Astrocyte (in vitro differentiated cells and primary cell): ENCODE data around the gene WT1. TPM values are rescaled to one million over a fixed set of nuclear protein-coding genes. Genes with fewer than 3 reads are reported as not detected.

Source experiments
- DNase-seq: peaks from one replicate; pipeline ENCODE4 v3.0.0-alpha.2; 2010; ENCODE audit warnings: low read depth
- FAIRE-seq: peaks from 2 replicates; lab custom pipeline; 2011; peaks lifted over from hg19 to GRCh38; lab: Jason Lieb, UNC
- H2AFZ ChIP-seq: 2 replicates; pipeline ENCODE4 v1.6.0; 2012; ENCODE audit warnings: low read depth, low read length, inconsistent platforms
- H3K27ac ChIP-seq: 2 replicates; pipeline ENCODE4 v1.5.1; 2011; ENCODE audit warnings: low read depth, low read length, inconsistent platforms
- H3K27me3 ChIP-seq: 2 replicates; pipeline ENCODE4 v1.6.0; 2011; ENCODE audit warnings: low read length, inconsistent platforms; ENCODE audit not compliant: insufficient read depth
- H3K36me3 ChIP-seq: 2 replicates; pipeline ENCODE4 v1.5.1; 2011; ENCODE audit warnings: low read length, inconsistent platforms; ENCODE audit not compliant: insufficient read depth
- H3K4me1 ChIP-seq: 2 replicates; pipeline ENCODE4 v1.5.1; 2011; ENCODE audit warnings: low read length, inconsistent platforms; ENCODE audit not compliant: insufficient read depth
- H3K4me2 ChIP-seq: 2 replicates; pipeline ENCODE4 v1.6.0; 2012; ENCODE audit warnings: low read length, inconsistent platforms
- H3K4me3 ChIP-seq: 2 replicates; pipeline ENCODE4 v1.5.1; 2011; ENCODE audit warnings: low read depth, mild to moderate bottlenecking, low read length, inconsistent platforms; ENCODE audit not compliant: insufficient read depth
- H3K79me2 ChIP-seq: 2 replicates; pipeline ENCODE4 v1.6.0; 2012; ENCODE audit warnings: mild to moderate bottlenecking, low read length, inconsistent platforms; ENCODE audit not compliant: insufficient read depth
- H3K9ac ChIP-seq: 2 replicates; pipeline ENCODE4 v1.6.0; 2012; ENCODE audit warnings: mild to moderate bottlenecking, low read length, inconsistent platforms
- H3K9me3 ChIP-seq: 2 replicates; pipeline ENCODE4 v1.5.1; 2012; ENCODE audit warnings: low read depth, mild to moderate bottlenecking, low read length, inconsistent platforms; ENCODE audit not compliant: insufficient read depth
- H4K20me1 ChIP-seq: 2 replicates; pipeline ENCODE4 v1.6.0; 2012; ENCODE audit warnings: low read length, inconsistent platforms; ENCODE audit not compliant: insufficient read depth
- H3K27ac Mint-ChIP-seq: one replicate; pipeline ENCODE4 v1.8.0; 2021; ENCODE audit warnings: mild to moderate bottlenecking, mixed read lengths; ENCODE audit not compliant: unreplicated experiment
- H3K27me3 Mint-ChIP-seq: one replicate; pipeline ENCODE4 v1.8.0; 2021; ENCODE audit warnings: low read depth, mixed read lengths; ENCODE audit not compliant: unreplicated experiment
- H3K36me3 Mint-ChIP-seq: one replicate; pipeline ENCODE4 v1.8.0; 2021; ENCODE audit warnings: low read depth, mixed read lengths; ENCODE audit not compliant: unreplicated experiment
- H3K4me1 Mint-ChIP-seq: one replicate; pipeline ENCODE4 v1.8.0; 2021; ENCODE audit warnings: low read depth, mixed read lengths; ENCODE audit not compliant: unreplicated experiment
- H3K4me3 Mint-ChIP-seq: one replicate; pipeline ENCODE4 v1.8.0; 2021; ENCODE audit warnings: mild to moderate bottlenecking, moderate library complexity, mixed read lengths; ENCODE audit not compliant: unreplicated experiment
- H3K9me3 Mint-ChIP-seq: one replicate; pipeline ENCODE4 v1.8.0; 2021; ENCODE audit warnings: mild to moderate bottlenecking, mixed read lengths; ENCODE audit not compliant: unreplicated experiment
- EZH2 ChIP-seq: IDR thresholded peaks from 2 replicates; pipeline ENCODE4 v1.6.1; 2012; ENCODE audit warnings: mild to moderate bottlenecking, low read length, inconsistent platforms; ENCODE audit not compliant: insufficient read depth
- total RNA-seq: library from RNA; stranded (reverse); gene quantifications from 2 replicates; pipeline ENCODE4 v1.2.1, GENCODE V29; 2021
- TF ChIP-seq, protein P1 (sequence below): IDR thresholded peaks from 2 replicates; pipeline ENCODE4 v1.5.1; 2011; ENCODE audit warnings: low read depth, mild to moderate bottlenecking, inconsistent platforms, low read length, moderate library complexity; ENCODE audit not compliant: insufficient read depth

Gene WT1
- total RNA-seq, 1 donor from 2014 or later: 0.45 TPM

DNA sequence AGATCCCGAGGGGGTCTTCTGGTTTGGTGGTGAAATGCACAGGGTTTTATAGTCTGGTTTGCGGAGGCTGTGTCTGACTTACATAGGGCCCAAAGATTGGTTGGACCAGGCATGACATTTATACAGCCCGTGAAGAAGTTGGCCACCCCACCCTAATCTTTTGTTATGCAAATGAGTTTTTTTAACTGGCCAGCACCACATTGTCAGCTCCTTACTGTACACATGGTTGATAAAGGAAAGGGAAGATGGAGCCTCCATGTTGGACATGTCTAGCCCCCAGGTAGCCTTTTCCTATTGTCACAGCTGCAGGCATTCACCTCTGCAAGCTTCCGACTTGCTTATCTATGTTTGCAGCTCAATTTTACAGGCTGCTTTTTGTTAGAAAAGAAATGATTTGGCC, 70.1 kb downstream of the WT1 start:
- no peak for FAIRE-seq
- TF ChIP-seq EZH2: no peak
- TF ChIP-seq, protein P1, sequence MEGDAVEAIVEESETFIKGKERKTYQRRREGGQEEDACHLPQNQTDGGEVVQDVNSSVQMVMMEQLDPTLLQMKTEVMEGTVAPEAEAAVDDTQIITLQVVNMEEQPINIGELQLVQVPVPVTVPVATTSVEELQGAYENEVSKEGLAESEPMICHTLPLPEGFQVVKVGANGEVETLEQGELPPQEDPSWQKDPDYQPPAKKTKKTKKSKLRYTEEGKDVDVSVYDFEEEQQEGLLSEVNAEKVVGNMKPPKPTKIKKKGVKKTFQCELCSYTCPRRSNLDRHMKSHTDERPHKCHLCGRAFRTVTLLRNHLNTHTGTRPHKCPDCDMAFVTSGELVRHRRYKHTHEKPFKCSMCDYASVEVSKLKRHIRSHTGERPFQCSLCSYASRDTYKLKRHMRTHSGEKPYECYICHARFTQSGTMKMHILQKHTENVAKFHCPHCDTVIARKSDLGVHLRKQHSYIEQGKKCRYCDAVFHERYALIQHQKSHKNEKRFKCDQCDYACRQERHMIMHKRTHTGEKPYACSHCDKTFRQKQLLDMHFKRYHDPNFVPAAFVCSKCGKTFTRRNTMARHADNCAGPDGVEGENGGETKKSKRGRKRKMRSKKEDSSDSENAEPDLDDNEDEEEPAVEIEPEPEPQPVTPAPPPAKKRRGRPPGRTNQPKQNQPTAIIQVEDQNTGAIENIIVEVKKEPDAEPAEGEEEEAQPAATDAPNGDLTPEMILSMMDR: no peak

DNA sequence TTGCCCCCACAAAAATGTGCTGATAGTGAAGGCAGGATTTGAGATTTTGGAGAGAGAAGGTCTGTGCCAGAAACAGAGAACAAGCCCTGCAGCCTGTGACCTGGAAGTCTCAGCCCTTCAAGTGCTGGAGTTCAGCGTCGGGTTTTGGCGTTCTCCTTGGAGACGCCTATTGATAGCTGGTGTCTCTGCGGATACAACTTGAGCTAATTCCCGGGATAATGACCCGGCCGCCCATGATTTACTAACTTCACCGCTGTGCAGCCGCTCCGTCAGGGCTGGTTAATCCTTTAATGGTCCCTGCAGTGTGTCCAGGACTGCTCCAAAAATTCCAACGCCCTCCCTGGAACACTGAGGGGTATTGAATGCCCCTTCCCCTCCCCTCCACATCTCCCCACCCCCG, 76.6 kb downstream of the WT1 start:
- Mint-ChIP-seq H3K36me3 (no peaks in the 10 kb centered on the region), H3K27me3 (peaks cover 21% of the 10 kb centered on the region), H3K4me1 (peaks cover 2% of the 10 kb centered on the region), H3K4me3 (no peak overlapping the region), H3K27ac (no peak overlapping the region), H3K9me3 (no peaks in the 10 kb centered on the region)
- peaks cover 3% of the 10 kb centered on the region for H3K9me3 ChIP-seq
- no peak overlapping the region for H3K9ac ChIP-seq
- H3K79me2 ChIP-seq: no peaks in the 10 kb centered on the region
- FAIRE-seq (no peak), DNase-seq (no peak)
- no peaks in the 10 kb centered on the region for H3K36me3 ChIP-seq
- TF ChIP-seq EZH2: no peak
- TF ChIP-seq, protein P1: no peak
- no peaks in the 10 kb centered on the region for H4K20me1 ChIP-seq
- peaks cover 15% of the 10 kb centered on the region for H3K27me3 ChIP-seq
- H3K4me1 ChIP-seq: no peaks in the 10 kb centered on the region
- H3K4me3 ChIP-seq: no peak overlapping the region
- no peak overlapping the region for H2AFZ ChIP-seq
- H3K4me2 ChIP-seq: no peak overlapping the region
- H3K27ac ChIP-seq: no peak overlapping the region

More for the DNA sequence above, 70.1 kb downstream of the WT1 start:
- Histone ChIP-seq H3K27me3 (no peaks in the 10 kb centered on the region), H3K4me3 (no peak overlapping the region), H3K9ac (no peak overlapping the region), H3K9me3 (no peaks in the 10 kb centered on the region), H4K20me1 (no peaks in the 10 kb centered on the region), H3K36me3 (no peaks in the 10 kb centered on the region), H3K4me2 (no peak overlapping the region), H3K27ac (no peak overlapping the region), H3K79me2 (no peaks in the 10 kb centered on the region), H3K4me1 (no peaks in the 10 kb centered on the region), H2AFZ (no peak overlapping the region)
- Mint-ChIP-seq H3K9me3 (peaks cover 11% of the 10 kb centered on the region), H3K27ac (no peak overlapping the region), H3K27me3 (peaks cover 12% of the 10 kb centered on the region), H3K4me1 (peaks cover 10% of the 10 kb centered on the region), H3K36me3 (no peaks in the 10 kb centered on the region), H3K4me3 (no peak overlapping the region)
- DNase-seq: no peak

DNA sequence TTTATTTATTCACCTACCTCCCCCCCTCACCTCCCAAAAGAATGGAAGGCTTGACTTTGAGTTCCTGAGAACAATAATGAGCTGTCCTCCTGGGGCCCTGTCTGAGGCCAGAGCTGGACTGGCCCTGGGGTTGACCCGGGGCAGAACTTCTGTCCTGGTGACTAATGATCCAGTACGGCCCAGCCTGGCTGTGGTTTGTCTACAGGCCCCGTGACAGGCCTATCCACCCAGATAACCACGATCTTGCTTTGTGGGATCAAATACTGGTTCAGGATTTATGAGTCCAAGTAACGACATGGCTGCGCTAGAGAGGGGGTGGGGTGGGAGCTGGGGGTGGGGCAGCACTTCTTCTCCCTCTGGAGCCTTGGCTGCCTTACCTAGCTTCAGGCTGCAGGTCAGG, 81.5 kb downstream of the WT1 start:
- Mint-ChIP-seq H3K4me1 (peaks cover 5% of the 10 kb centered on the region), H3K36me3 (no peaks in the 10 kb centered on the region), H3K4me3 (no peak overlapping the region), H3K27me3 (peaks cover 11% of the 10 kb centered on the region), H3K27ac (no peak overlapping the region), H3K9me3 (peaks cover 1% of the 10 kb centered on the region)
- Histone ChIP-seq H3K4me2 (no peak overlapping the region), H3K9ac (no peak overlapping the region), H4K20me1 (no peaks in the 10 kb centered on the region), H3K79me2 (no peaks in the 10 kb centered on the region), H3K27me3 (peaks cover 8% of the 10 kb centered on the region), H3K27ac (no peak overlapping the region), H3K4me1 (no peaks in the 10 kb centered on the region), H3K9me3 (no peaks in the 10 kb centered on the region), H3K4me3 (no peak overlapping the region), H3K36me3 (no peaks in the 10 kb centered on the region), H2AFZ (no peak overlapping the region)
- DNase-seq: no peak
- TF ChIP-seq EZH2: no peak
- TF ChIP-seq, protein P1: no peak
- FAIRE-seq: no peak
